GM18907 (cell line): ENCODE data around the gene CAPN13.

Experiments used
- ATAC-seq: cut with Tn5 transposase; IDR thresholded peaks from one replicate; pipeline ENCODE4 v1.9.1; 2021; ENCODE audit warnings: mild to moderate bottlenecking, moderate library complexity; ENCODE audit not compliant: unreplicated experiment

Gene CAPN13

DNA sequence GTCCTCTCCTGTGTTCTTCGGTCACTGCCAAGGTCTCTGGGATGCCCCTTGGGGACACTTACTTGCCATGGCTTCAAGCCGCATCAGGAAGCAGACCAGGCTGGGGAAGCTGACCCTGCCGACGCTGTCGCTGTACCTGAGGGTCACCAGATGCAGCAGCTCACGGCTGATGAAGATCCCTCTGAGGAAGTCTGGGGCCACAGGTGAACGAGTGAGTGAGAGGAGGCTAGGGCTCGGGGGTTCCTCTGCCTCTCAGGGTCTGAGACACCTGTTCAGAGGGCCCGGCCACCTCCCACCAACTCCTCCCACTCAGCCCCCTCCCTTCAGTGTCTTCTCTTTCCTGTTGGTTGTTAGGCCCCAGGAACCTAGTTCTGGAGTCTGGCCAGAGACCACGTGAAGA, 74.9 kb downstream of the CAPN13 start:
- ATAC-seq = no peak

DNA sequence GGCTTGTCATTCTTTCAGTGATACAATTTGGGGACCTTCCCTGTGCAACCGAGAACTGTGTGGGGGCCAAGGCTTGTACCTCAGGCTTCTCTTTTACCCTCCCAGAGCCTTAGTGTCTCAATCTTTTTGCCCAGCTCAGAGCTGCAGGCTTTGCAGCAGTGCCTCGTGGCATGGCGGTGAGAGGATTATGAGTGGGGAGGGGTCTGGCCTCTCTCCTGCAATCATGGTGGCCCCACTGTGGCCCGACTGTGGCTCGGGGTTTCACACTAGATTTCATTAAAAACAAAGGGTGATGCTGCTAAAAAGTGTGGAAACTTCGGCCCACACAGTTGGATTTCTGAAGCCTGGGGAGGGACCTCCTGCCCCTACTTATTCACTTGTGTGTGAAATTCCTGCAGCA, 75.5 kb downstream of the CAPN13 start:
- no peak for ATAC-seq

GRCh38 chr2:30730736-30731647, 76.3 kb downstream of the CAPN13 start:
- ATAC-seq = no peak

GRCh38 chr2:30729031-30729430, 78.2 kb downstream of the CAPN13 start:
- no peak for ATAC-seq

- ATAC-seq = no peak
These were observed 84.1 kb downstream of the CAPN13 start for GRCh38 chr2:30722936-30723725.

DNA sequence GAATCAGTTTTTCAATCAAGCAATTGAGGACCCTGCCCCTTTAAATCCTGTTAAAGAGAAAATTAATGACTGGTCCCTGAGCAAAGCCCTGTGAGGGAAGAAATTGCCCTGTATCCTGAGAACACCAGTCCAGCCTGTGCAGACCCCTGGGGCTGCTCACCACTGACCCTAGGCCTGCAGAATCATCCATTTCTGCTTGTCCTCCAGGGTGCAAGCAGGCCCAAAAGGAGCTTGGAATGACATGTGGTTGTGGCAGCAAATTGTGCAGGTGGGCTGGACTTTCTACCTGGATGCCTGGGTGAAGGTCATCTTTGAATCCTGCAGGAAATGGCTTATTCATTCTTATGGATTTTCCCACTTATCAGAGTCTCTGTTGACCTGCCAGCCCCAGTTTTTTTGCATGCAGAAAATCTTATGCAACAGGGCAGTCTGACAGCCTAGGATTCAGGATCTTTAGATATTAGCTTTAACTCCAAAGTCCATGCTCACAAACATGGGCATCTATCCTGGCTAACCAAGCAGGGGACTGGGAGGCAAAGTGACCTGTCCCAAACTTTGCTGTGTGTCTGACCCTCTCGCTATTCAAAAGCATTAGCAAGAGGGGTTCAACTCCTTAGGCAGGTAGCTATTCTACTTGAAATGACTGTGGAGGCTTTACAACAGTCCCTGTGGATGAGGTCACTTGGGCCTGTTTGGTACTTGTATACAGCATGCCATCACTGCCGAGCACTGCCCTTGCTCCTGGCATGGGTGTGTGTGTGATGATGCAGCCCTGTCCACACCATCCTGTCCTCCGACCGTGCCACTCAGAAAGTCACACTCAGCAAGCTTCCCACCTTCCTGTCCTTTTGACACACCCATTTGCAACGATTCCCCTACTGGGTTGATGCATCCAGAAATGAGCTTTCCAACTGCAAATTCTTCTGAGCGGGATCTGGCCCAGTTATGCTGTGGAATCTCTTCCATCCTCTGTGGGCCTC, 85.3 kb downstream of the CAPN13 start:
- ATAC-seq = no peak

GRCh38 chr2:30721241-30721640, 86.0 kb downstream of the CAPN13 start:
- ATAC-seq = no peak

- no peak for ATAC-seq
These were observed 90.1 kb downstream of the CAPN13 start for GRCh38 chr2:30717081-30717650.

DNA sequence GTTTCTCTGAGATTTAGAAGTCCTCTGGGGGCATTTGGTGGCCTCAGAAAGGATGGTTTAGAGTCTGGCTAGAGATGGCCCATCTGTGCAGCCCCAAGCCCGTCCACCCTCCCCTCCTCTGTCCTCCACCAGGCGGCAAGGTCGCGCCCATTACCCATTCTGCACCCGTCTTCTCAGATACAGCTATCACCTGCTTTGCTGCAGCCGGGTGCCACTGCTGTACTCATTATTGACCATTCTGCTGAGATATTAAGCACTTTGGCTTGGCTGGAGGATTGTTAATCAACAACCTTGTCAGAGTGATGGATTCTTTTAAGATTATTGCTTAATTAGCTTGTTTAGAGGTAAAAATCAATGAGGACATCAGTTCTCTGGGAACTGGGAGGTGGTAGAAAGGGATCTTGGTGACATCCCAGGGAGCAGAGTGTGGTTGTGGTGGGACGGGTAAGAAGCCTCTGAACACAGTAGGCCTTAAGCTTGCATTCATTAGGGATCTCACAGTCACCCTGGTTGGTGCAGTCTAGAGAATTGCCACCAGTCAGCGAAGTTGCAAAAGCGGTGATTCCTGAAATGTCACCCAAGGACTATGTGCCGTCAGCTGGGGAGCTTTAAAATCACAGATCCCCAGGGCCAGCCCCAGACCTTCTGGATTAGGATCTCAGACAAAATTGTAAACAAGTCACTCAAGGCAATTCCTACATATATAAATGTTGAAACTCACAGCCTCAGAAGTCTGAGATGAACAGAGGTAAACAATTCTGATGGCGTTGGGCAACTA, 90.9 kb downstream of the CAPN13 start:
- no peak for ATAC-seq

DNA sequence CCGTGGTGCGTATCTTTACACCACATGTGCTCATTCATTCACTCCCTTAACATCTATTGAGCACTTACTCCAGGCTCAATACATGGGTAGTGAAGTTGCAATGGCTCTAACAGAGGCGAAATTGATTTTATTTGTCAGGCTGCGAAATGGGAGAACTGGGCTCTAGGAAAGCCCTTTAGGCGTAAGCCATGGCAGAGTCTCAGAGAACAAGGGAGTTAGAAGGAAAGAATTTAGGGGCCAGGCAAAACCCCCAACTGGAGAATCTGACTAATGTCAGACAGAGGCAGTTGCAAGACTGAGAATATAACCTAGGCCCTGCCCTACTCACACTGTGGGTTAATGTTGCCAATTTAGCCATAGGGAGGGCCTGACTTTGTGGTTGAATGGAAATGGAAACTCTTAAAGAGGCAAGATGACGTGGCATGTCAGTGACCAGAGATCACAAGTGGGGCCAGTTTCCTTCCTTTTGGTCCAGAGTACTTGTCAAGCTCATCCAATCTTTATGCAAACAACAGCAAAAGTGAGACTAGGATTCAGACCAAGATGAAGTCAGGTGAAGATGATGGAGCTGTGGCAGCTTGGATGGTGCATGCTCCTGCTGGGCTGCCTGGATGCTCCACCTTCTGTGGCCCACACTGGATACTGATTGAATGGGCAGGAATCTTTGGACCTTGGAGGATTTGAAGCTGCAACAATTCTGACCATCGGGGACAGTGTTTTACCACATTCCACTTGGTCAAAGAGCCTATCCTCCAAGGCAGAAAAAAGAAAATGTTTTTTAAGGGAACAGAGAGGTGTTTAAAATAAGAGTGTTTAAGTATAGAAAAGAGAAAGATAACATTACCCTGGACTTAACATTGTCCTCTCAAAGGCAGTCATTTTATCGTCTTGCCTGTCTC, 92.2 kb downstream of the CAPN13 start:
- no peak for ATAC-seq

GRCh38 chr2:30713698-30714097, 93.5 kb downstream of the CAPN13 start:
- no peak for ATAC-seq

GRCh38 chr2:30711646-30712085, 95.6 kb downstream of the CAPN13 start:
- peak; percentile 80 for ATAC-seq

GRCh38 chr2:30710461-30710860, 96.8 kb downstream of the CAPN13 start:
- no peak for ATAC-seq

GRCh38 chr2:30710016-30710415, 97.2 kb downstream of the CAPN13 start:
- ATAC-seq = no peak

GRCh38 chr2:30709516-30709915, 97.7 kb downstream of the CAPN13 start:
- no peak for ATAC-seq

DNA sequence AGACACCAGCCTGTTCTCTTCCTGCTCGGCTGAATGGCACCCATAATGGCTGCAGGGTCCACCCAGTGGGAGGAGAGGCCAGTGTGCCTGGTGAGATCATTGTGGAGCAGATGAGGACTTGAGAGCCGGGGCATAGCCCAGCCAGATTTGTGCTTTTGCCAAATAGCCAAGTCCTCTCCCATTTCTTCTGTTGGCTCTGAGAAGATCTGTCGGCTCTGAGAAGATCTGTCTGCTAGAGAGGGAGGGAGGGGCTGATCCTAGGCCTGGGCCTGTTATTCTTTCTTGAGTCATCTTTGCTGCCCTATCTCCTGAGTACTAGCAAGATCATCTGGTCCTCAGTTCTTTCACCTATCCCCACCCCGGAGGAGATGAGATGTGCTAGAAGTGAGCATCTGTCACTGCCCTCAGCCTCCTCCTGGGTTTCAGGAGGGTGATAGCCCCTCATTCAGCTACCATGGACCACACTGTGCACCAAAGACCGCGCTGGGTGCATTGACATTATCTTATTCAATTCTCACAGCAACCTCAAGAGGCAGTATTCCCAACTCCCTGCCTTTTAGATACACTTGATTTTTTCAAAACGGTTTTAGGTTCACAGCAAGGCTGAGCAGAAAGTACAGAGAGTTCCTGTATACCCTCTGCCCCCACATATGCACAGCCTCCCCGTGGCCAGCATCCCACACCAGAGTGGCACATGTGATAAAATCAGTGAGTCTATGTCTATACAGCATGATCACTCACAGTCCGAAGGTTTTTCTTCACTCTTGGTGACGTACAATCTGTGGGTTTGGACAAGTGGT, 98.6 kb downstream of the CAPN13 start:
- ATAC-seq = no peak

DNA sequence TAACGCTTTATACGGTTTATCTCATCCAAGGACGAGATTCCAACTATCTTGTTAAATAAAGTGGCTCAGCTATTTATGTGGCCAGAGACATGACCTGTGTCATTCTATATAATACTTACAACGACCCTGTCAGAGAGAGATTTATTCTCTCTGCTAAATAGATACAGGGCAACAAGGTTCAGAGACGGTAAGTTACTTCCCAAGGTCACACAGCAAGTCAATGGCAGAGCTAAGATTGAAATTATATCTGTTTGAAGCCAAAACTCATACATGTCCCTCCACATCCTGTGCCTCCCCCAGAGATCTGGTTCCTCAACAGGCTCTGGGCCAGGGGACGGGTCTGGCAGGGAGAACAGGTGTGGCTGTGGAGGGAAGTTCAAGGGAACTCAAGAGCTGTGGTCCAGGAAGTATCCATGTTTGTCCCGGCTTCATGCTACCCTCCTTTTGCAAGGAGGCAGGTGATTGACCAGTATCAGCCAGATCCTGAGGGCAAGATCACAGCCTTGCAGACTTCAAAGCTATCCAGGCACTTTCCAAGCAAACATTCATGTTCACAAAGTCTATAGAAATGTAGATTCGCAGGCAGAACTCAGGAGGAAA, 99.8 kb downstream of the CAPN13 start:
- ATAC-seq = no peak
